H1 (cell line): ENCODE measurements around the gene TMEM151B. TPM values are rescaled to one million over a fixed set of nuclear protein-coding genes. Genes with fewer than 3 reads are reported as not detected.
A peak's percentile ranks its signal among the peaks of the same experiment; 100 is the strongest.

ENCODE experiments used
- CHD2 ChIP-seq: IDR thresholded peaks from 2 replicates; pipeline ENCODE4 v1.6.1; 2012; ENCODE audit warnings: low read length, improper control_type of control experiment
- EP300 ChIP-seq, 2 experiments: IDR thresholded peaks; 1 replicate in 1 of 2; 2 replicates in 1 of 2; pipeline ENCODE4 v1.6.1; 2011 to 2012; ENCODE audit warnings: low read depth in 2 of 2, low read length in 2 of 2, mild to moderate bottlenecking in 2 of 2, borderline replicate concordance in 1 of 2, inconsistent platforms in 1 of 2, moderate library complexity in 1 of 2
- GABPA ChIP-seq: IDR thresholded peaks from 2 replicates; pipeline ENCODE4 v1.6.1; 2011; ENCODE audit warnings: mild to moderate bottlenecking, low read length, moderate library complexity, borderline replicate concordance; ENCODE audit not compliant: insufficient read depth
- RNF2 ChIP-seq: fragments of 200-900, 300-1000 bp; sonication (generic); IDR thresholded peaks from 2 replicates; pipeline ENCODE4 v1.7.1; 2016; ENCODE audit warnings: borderline replicate concordance, low read depth, mild to moderate bottlenecking, antibody characterized with exemption, low read length; ENCODE audit not compliant: poor library complexity, severe bottlenecking; ENCODE audit errors: missing control alignments
- polyA plus RNA-seq, 7 experiments: library from polyadenylated mRNA; depleted of rRNA in 3 of 7; stranded (reverse) in 5 of 7; unstranded in 2 of 7; fragments of >200 nt in 5 of 7; fragments of 200-250 nt in 2 of 7; gene quantifications; 1 replicate in 5 of 7; 2 replicates in 1 of 7; 4 replicates in 1 of 7; pipeline versions ENCODE4 v1.2.1 to v1.2.3, GENCODE V29; 2011 to 2013; ENCODE audit warnings: missing spikeins in 2 of 7, mixed read lengths in 2 of 7
- total RNA-seq: library from RNA; stranded (reverse); fragmentation: NEBNext Ultra II Directional; extraction: Animal tissue kit (Norgen Biotek cat#: 25700); gene quantifications from 2 replicates; pipeline ENCODE4 v1.2.1, GENCODE V29; 2021

The TMEM151B gene
- total and polyA plus RNA-seq, 2 of the 8 experiments (the other 6 are each of a cell fraction or from before 2014, with no cell fraction given): 8.0 to 15.5 TPM

GRCh38 chr6:44245912-44246662 lies 24.2 kb upstream of the TMEM151B start (continued):
- no peak for TF ChIP-seq RNF2
- peak; percentile 31 to 74; a peak in 2 of 3 replicates for TF ChIP-seq EP300 (IDR thresholded peaks at IDR 0.05; ENCODE audit: borderline replicate concordance in 1 of 2, low read depth in 2 of 2, low read length in 2 of 2)
- peak; percentile 94 for TF ChIP-seq CHD2
- peak; percentile 5; the same call in 1 of the 2 replicates for TF ChIP-seq GABPA
